AG08396 (cell line): ENCODE results near the gene DMAP1.

ENCODE experiments used
- DNase-seq: peaks from one replicate; pipeline ENCODE4 v3.0.0; 2012; ENCODE audit warnings: low spot score, mixed read lengths

Gene DMAP1

DNA sequence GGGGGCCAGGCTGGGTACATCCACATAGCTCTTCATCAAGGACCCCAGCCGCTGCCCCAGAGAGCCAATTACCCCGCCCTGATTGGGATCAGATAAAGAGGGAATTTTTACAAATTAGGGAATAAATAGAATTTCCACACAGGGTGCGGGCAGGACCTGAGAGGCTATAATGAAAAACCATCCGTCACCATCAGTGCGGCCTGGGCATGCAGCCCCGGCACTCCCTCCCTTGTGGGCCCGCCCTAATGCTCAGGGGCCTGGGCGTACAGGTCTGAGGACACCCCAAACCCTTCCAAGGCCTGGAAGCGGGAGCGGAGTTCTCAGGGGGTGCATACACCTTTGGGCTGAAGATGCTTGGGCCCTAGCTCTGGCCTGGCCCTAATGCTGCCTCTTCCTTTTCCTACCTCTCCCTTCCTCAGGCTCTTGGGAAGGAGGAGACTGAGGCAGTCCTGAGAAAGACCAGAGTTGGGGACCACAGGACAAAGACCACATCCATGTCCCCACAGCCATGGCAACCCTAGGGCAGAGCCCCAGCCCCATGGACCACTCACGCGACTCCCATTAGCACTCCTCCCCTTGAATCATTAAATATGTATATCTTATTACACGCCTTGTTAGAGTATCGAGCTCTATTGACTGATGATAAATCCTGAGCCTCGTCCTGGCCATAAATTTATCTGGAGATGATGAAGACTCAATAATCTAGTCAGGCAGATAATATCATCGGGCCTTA is 16.3 kb downstream of the DMAP1 start:
- DNase-seq: no peak

DNA sequence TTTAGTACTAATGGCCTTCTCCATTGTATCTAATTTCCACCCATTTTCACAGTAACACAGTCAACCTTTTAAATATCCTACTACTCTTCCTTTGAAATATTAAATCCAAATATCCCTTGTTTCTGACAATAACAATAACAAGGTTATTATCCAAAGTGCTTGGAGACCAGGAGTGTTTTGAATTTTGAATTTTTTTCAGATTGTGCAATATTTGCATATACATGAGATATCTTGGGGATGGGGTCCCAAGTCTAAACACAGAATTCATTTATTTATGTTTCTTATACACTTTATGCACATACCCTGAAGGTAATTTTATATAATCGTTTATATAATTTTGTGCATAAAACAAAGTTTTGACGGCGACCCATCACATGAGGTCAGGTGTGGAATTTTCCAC is 17.5 kb downstream of the DMAP1 start:
- DNase-seq: no peak

DNA sequence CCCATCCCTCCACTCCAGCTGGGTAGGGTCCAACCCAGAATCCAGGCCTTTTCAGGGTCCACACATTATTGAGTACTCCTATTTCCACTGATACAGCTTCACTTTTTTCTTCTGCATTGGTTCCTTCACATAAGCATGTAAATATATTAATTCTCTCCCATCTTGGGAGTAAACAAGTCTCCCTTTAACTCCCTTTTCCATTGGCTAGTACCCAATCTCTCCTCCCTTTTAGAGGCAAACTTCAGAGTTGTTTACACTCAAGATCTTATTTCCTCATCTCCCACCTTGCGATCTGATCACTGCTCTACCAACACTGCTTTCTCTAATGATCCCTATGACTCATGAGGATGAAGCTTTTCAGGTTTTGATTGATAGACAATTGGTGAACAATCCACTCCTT is 20.3 kb downstream of the DMAP1 start:
- no peak for DNase-seq

DNA sequence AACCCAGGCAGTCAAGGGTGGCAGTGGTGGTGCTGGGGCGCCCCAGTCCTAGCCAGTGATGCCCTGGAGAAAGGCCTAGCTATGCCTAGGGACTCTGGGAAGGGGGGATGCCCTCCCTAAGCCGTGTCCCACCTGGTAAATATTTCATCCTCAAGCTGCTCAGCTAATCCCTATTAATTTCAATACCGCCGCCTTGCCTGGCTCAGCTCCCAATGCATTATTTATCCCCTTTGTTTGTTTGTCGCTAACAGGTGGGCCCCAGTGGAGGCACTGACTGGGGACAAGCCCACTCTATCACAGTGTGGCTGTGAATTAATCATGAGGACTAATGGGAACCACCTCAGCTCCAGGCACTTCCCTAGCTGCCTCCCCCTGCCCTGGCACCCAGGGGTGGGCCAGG is 22.5 kb downstream of the DMAP1 start:
- no peak for DNase-seq

DNA sequence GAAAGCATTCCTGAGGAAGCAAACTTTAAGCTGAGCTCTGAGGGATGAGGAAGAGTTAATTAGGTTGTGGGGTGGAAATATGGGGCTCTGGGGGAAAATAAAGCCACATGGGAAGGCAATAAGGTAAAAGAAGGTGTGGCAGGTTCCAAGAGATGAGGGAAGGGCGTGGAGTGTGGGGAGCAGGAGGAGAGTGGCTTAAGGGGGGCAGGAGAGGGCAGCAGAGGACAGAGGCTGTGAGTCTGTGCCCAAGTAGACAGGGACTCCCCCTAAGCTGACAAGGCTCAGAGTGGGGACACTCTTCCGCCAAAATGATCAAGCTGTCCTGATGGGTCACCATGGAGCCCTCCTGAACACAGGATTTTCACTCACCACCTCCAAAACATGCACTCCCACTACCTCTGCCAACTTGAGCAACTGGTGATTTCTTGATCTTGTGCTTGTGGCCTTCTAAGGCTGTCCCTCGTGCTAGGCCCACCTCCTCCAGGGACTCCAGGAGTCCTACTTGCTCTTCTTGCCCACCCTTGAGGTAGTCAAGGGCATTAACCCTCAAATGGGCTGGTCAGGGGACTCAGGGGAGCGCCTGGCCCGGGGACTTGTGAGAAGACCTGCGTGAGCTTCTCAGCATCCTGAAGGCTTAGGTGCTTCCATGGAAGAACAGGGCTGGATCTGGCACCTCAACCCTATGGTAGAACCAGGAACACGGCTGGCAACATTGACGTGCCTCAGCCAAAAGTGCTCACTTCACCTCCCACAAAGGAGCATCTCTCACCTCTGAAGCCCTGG is 23.4 kb downstream of the DMAP1 start:
- no peak for DNase-seq

DNA sequence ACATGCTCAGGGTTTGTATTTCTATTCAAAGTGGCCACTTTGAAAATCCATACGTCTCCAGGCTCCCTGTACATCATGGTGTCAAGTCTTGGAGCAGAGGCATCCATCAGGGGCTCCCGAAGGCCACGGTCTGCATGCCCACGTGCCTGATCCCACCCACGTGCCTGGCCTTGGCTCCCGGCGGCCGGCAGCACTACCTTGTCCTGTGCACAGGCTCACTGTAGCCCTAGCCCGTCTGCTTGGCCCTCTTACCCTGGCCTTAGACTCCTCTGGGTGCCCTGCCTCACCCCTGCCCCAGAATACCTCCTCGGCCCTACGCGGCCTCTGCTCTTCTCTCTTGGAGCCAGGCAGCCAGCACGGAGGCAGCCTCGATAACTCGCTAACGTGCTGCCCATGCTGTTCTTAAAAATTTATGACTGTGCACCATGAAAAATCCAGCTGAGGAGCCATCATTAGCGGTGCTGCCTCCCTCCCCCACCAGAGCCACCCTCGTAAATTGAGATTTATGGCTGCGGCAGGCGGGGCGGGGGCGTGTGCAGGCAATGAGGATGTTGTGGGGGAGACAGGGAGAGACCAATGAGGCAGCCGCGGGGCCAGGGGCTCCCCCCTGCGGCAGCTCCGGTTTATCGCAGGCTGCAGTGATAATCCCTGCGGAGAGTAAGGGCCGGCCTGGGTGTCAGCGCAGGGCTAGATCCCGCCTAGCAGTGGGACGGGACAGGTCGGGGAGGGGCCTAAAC is 24.6 kb downstream of the DMAP1 start:
- peak; percentile 56 for DNase-seq

DNA sequence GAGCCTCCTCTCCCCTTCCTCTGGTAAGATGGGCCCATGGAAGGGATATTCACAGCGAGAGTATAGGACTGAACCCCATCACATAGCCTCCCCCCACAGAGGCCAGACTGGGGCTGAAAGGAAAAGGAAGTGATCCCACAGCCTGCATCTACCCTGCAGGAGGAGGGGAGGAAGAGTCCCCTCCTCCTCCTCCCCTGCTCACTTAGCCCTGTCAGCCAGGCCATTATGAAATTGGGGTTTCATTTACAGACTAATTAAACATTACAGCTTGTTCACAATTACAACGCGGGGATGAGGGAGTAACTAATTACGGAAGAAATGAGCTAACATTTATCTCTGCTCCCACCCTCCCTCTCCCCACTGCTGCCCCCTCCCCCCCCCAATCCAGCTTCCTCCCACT is 25.4 kb downstream of the DMAP1 start:
- no peak for DNase-seq

DNA sequence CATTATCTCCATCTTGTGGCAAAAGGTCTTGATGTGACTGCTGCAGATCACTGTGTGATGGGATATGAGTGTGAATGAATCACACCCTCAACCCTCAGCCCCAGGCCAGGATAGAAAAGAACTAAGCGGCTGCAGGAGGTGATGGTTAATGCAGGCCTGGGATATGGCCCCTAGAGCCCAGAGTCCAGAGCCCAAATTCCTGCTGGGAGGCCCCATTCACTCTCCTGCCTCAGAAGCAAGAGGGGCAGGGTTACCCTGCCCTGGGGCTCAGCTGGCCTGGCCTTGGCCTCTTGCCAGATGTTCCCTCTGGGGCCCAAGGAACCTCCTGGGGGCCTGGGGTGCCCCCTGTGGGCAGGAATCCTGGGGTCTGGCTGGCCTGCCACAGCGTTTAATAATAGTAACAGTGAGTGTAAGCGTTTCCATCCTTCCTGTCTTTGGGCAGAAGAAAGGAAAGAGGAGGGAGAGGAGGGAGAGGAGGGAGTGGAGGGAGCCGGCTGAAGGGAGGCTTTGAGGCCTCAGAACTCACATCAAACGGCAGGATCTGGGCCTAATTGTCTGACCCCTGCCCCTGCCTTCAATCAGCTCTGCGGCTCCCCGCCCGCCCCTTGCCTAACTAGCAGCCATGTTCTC is 26.2 kb downstream of the DMAP1 start:
- DNase-seq: peak; percentile 55

DNA sequence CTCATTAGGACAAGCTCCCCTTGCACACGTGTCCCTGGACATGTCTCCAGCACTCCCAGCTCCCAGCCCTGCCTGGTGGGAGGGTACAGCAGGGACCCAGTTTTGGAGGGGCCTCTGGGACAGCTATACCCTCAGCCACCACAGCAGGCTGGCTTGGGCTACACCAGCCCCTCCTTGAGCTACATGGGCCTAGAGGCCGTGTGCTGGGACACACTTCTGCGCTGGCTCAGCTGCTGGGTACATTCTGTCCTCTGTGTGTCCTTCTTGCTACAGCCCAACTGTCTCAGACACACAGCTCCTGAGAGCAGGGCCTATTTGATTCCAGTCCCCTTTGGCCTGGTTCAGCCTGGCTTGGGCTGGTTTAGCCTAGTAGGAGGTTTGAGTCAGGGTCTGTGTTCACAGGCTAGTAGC is 26.7 kb downstream of the DMAP1 start:
- DNase-seq: no peak

DNA sequence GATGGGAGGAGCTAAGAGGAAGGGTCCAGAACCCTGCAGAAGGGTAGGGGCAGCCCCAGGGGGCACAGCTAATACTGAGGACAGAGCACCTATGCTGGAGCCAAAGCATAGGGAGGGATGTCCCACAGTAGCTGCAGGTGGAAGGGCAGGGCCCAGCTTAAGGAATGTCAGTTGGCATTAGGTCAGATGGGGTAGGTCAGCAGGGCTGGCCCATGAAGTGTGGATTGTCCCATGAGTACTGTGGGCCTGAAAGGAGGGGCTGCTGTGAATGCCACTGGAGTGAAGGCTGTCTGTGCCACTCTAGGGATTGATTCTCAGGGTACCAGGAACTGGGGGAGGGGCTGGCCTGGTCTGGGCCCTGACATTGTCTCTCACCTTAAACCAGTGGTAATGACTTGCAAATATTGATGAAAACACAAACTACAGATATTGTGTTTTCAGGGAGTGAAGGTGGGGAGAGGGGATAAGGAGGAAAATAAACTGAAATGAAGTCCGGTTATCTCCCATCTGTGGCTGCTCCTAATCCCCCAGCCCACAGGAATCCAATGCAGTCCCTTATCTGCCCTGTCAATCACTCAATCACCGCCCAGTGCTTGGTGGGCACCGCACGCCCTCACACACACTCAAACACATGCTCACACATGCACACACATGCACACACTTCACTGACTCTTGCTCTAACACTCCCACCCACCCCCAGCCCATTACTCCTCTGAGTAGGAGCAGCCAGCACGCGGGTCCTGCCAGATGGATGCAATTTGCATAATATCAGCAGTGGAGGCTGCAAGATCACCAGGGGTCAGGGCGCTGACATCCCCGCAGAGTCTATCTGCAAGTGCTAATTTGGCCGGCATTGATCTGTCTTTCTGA is 27.8 kb downstream of the DMAP1 start:
- DNase-seq: no peak

DNA sequence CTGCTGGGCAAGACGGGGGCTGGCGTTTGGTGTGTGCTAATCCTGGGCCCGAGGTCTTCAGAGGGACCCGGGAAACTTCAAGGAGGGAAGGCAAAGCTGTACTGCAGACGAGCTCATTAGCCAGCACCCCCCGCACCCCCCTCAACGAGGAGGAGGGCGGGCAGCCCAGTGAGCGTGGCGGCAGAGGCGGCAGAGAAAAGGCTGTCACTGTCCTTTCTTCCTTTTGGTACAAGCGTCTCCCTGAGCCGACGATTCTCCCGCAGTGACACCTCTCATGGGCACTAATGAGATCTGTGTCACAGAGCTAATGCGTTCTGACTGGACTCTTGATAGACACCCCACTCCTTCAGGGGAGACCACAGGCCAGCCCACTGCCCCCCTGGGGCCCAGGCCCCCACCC is 29.5 kb downstream of the DMAP1 start:
- DNase-seq: no peak

DNA sequence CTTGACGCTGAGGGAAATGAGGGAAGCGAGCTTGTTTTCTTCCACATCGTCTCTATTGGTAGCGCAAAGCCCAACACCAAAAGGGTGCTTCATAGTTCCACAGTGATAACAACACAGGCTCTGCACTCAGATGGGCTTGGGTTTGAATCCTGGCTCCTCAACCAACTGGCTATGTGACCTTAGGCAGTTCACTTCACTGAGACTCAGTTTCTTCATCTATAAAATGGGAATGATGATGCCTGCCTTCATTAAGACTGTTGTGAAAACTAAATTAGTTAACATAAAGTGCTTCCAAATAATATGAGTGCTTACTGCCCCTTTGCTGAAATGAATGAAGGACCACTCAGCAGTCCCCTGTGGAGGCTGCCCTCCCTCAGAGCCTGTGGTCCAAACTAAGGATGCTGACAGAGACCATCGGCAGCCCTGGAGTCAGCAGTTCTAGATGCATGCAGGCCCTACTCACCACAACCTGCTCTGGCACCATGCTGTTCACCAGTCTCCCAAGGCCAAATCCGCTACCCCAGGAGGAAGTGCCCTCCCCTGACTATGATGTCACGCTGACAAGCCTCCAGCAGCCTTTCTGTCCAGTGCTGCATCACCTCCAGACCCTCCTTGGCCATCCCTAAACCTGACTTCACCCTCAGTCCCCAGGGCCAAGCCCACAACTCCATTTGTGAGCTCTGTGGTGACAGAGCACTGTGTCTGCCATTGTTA is 30.7 kb downstream of the DMAP1 start:
- no peak for DNase-seq

DNA sequence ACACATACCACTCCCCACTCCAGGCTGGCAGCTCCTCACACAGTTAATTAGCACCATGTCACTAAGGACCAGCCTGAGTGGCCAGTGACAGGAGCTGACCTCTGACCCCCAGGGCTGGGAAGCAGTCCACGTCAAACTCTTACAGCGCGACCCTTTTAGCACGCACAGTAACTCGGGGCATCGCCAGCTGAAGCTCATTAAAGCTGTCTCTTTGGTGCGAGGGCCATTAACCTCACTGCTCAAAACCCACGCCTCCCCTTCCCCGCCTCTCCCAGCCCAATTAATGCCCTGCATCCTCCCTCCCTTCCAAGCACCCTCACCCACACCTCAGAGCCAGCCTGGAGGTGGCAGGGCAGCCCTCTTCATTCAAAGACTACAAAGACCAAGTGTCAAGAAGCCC is 31.7 kb downstream of the DMAP1 start:
- DNase-seq: no peak

DNA sequence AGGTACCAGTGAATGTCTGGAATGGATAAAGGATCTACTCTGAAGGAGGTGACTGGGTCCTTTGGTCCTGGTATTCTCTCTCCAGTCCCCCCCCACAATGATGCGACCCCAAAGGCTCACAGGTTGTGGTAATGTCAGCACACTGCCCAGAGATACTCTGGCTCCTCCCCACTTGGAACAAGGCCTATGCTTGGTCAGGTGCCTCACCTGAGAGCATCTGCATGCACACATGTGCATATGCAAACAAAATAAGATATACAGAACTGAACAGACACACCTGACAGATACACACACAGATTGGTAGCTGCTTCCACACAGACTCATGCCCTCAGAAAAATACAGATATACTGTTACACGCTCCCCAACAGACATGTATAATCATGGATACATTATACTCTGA is 33.5 kb downstream of the DMAP1 start:
- DNase-seq: no peak

DNA sequence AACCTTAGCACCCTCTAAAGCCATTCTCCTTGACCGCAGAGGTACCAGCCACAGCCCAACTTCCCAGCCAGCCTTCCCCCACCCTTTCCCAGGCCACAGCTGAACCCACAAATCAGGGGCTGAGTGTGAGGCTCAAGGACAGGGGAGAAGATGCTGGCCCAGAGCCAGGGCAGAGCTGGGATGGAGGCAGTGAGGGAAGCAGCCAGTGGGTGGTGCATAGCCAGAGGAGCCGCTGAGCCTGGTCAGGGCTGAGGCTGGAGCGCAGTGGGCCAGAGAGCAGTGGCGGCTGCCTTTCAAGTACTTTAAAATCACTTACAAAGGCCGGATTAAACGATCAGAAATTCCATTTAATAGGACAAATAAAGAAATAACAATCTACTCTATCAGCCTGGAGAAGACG is 36.3 kb downstream of the DMAP1 start:
- DNase-seq: no peak

DNA sequence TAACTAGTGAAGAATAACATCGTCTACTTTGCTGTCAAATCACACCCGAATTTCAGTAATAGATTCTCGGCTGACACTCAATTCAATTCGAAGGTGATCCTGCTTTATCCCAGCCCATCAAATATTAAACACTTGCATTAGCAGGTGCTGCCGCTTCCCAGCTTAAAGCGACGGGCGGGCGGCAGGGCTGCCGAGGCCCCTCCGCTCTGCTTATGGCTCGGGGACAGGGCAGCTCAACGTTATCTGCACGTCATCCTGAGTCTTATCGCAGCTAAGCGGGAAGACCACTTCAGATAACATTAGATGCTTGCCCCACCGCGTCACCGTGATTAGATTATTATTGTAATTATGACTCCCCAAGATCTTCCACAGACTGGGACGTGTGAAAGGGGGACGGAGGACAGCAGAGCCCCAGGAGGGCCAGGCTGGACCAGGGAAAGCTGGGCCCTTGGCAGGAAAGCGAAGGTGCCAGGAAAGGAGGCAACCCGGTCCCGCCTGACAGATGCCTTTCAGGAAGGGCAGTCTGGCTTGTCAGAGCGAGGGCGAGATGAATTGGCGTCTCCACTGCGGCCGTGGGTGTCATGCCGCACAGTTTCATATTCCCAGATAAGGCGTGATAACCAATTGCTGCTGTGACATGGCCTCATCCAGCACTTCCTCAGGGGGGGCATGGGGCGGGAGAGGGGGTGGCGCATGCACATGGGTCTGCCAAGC is 37.0 kb downstream of the DMAP1 start:
- no peak for DNase-seq

DNA sequence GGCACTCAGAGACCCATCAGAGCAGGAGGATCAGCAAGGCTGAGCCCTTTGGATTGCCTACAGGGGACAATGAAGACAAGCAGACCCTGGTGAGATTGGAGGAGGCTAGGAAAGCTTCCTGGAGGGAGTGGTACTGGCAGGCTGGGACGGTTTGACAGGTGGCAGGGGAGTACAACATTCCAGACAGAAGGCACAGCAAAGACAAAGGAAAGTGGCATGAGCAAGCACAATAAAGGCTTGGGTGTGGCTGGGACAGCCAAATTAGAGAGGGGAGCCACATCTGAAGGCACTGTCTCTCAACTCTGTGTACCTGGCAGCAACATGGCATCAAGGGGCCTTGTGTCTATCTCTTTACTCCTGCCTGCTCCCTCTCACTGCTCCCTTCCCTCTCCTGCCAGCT is 38.2 kb downstream of the DMAP1 start:
- no peak for DNase-seq

DNA sequence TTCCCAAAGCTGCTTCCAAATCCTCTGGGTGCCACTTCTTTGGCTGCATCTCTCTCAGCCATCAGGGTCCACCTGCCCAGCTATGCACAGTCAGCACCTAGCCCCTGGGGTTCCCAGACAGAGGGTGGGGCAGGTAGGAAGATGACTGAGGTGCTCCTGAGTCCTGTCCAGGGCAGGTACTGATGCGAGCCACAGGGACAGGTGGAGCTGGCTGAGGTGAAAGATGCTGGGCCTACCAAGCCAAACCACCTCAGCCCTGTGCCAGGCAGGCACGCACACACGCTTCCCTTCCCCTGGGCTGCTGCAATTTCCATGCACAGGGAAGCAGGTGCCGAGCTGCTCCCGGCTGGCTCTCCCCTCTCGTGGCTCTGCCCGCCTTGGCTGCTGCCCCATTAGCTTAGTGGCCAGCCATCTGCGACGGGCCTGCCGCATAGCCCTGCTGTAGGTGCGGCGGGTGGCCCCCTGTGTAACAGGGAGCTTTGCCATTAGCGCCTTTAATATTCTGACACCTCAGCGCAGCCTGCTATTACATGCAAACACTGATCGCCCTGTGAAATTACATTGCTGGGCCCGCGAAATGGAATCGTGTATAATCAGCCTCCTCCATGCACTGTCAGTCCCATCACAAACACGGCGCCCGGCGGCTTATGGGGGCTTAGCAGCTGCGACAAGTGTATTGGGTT is 38.9 kb downstream of the DMAP1 start:
- DNase-seq: no peak

DNA sequence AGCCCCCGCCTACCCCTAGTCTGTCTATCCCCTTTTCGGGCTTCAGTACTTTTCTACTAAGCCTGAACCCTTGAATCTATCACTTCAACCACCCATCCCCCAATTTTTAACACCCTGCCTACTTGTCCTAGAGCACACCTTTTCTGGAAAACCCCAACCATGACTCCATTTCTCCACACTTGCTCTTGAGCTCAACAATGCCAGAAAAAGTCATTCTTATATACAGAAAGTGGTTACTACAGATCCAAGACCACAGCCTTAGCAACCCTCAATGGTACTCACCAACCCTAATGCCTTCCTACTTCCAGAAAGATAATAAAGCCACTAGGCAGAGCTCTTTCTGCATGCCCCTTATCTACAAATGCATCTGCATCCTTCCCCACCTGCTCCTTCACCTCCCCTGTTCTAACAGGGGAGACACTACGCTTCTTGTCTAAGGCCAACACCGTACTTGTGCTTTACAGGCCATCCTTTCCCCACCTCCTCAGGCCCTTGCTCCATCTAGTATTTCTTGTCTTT is 41.2 kb downstream of the DMAP1 start:
- DNase-seq: no peak
